OCI-LY1 (cell line): ENCODE measurements around the gene TMEM266.

Source experiments
- EZH2 ChIP-seq: fragments of 200-600 bp; sonication (generic), shearing (Covaris generic); IDR thresholded peaks from 2 replicates; pipeline ENCODE4 v1.8.0; 2017; ENCODE audit warnings: borderline replicate concordance, mixed run types, mild to moderate bottlenecking, antibody characterized with exemption, low read length, moderate library complexity, mixed read lengths
- TF ChIP-seq, protein P1 (sequence below): fragments of 200-600 bp; sonication (generic), shearing (Covaris generic); IDR thresholded peaks from 2 replicates; pipeline ENCODE4 v1.5.1; 2017; ENCODE audit warnings: mild to moderate bottlenecking, antibody characterized with exemption, low read length, moderate library complexity, mixed read lengths

DNA sequence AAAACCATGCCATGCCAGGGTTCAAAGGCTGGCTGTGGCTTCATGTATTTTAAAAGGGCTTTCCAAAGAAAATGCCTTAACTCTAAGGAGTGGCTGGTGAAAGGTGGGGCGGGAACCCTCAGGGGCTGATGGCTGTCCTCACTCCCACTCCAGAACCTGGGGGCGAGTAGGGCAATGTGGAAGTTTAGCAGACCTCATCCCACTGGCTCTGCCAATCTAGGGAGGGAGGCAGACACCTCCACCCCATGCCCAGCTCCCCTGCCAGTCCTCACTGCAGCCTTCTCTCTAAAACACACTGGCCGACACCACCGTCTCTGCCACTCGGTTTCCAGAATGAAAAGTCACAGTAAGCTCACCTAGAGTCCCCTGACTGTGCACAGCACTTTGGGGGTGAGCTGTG lies 99.5 kb downstream of the TMEM266 start:
- TF ChIP-seq, protein P1, sequence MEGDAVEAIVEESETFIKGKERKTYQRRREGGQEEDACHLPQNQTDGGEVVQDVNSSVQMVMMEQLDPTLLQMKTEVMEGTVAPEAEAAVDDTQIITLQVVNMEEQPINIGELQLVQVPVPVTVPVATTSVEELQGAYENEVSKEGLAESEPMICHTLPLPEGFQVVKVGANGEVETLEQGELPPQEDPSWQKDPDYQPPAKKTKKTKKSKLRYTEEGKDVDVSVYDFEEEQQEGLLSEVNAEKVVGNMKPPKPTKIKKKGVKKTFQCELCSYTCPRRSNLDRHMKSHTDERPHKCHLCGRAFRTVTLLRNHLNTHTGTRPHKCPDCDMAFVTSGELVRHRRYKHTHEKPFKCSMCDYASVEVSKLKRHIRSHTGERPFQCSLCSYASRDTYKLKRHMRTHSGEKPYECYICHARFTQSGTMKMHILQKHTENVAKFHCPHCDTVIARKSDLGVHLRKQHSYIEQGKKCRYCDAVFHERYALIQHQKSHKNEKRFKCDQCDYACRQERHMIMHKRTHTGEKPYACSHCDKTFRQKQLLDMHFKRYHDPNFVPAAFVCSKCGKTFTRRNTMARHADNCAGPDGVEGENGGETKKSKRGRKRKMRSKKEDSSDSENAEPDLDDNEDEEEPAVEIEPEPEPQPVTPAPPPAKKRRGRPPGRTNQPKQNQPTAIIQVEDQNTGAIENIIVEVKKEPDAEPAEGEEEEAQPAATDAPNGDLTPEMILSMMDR = no peak
- TF ChIP-seq EZH2 = no peak
